PFSK-1 (cell line): ENCODE data around the gene ARID4A.

Experiments
- POLR2AphosphoS5 ChIP-seq: IDR thresholded peaks from 2 replicates; pipeline ENCODE4 v1.6.1; 2012; ENCODE audit warnings: low read depth, mild to moderate bottlenecking, control low read depth, low read length, moderate library complexity
- SIN3A ChIP-seq: IDR thresholded peaks from 2 replicates; pipeline ENCODE4 v1.6.1; 2012; ENCODE audit warnings: mild to moderate bottlenecking, low read length, moderate library complexity, borderline replicate concordance; ENCODE audit not compliant: insufficient read depth
- TAF1 ChIP-seq: IDR thresholded peaks from 2 replicates; pipeline ENCODE4 v1.6.1; 2012; ENCODE audit warnings: low read length, control low read depth, borderline replicate concordance; ENCODE audit not compliant: insufficient read depth

DNA sequence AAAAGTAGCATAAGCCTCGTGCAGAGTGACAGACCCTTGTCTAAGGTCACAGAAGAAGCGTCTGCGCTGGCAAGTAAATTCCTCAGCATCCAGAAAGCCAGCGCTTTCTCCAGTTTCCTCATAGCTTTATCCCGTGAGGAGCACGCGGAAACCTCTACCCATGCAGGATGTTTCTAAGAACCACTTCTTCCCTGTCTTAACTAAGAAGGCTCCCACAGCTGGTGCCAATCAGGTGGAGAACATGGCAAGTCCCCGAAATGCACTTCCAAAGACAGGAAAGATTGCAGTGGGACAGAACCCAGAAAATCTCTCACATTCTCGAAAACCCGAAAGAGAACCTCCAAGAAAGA lies 968 bp upstream of the ARID4A start:
- TF ChIP-seq TAF1: no peak
- no peak for TF ChIP-seq POLR2AphosphoS5
- TF ChIP-seq SIN3A: no peak
